Kidney (tissue), 14 donors: ENCODE measurements around the gene ADAMTS8. TPM values are rescaled to one million over a fixed set of nuclear protein-coding genes. Genes with fewer than 3 reads are reported as not detected.

Experiments used
- DNase-seq, 5 donors: peaks; one replicate each; pipeline ENCODE4 v3.0.0-alpha.2; 2013 to 2020
- FAIRE-seq: peaks from 2 replicates; lab custom pipeline; 2012; peaks lifted over from hg19 to GRCh38; lab: Jason Lieb, UNC
- H3K27ac ChIP-seq, 2 donors: one replicate each; pipeline ENCODE4 v1.7.0; 2013; ENCODE audit warnings: low read depth in 2 of 2, low read length in 2 of 2, inconsistent platforms in 1 of 2
- H3K27me3 ChIP-seq: one replicate; pipeline ENCODE4 v1.7.1; 2013; ENCODE audit warnings: low read length, inconsistent platforms; ENCODE audit not compliant: control insufficient read depth, insufficient read depth
- H3K36me3 ChIP-seq, 3 donors: one replicate each; pipeline versions ENCODE4 v1.7.0 to v1.7.1; 2013; ENCODE audit warnings: low read length in 3 of 3, control low read depth in 1 of 3, inconsistent platforms in 1 of 3; ENCODE audit not compliant: insufficient read depth in 3 of 3, control insufficient read depth in 2 of 3
- H3K4me1 ChIP-seq, 3 donors: one replicate each; pipeline versions ENCODE4 v1.7.0 to v1.7.1; 2013; ENCODE audit warnings: low read length in 3 of 3, inconsistent platforms in 1 of 3, low read depth in 1 of 3; ENCODE audit not compliant: control insufficient read depth in 2 of 3, insufficient read depth in 2 of 3
- H3K4me3 ChIP-seq, 3 donors: one replicate each; pipeline versions ENCODE4 v1.7.0 to v1.8.1; 2013; ENCODE audit warnings: low read length in 3 of 3, control low read depth in 1 of 3, inconsistent platforms in 1 of 3
- H3K9ac ChIP-seq, 3 donors: one replicate each; pipeline versions ENCODE4 v1.7.0 to v1.7.1; 2013; ENCODE audit warnings: low read length in 3 of 3, control low read depth in 1 of 3, inconsistent platforms in 1 of 3
- H3K9me3 ChIP-seq, 3 donors: one replicate each; pipeline versions ENCODE4 v1.7.0 to v1.7.1; 2013; ENCODE audit warnings: low read length in 3 of 3, control low read depth in 1 of 3, inconsistent platforms in 1 of 3; ENCODE audit not compliant: control insufficient read depth in 2 of 3, insufficient read depth in 1 of 3
- intact Hi-C: fragments of 100-400 bp; cut with DNase I; formaldehyde crosslinking; loops from one replicate; pipeline ENCODE4 v1.11.1; 2022
- polyA plus RNA-seq: library from polyadenylated mRNA; stranded (reverse); fragments of 350-450 nt; fragmentation: Illumina TruSeq; extraction: RNeasy Lipid Tissue Mini Kit (QIAGEN cat#74804); gene quantifications from one replicate; pipeline ENCODE4 v1.2.3, GENCODE V29; 2014; ENCODE audit warnings: low read depth, low replicate concordance; ENCODE audit not compliant: insufficient read depth
- total RNA-seq: library from RNA; stranded (reverse); fragmentation: NEBNext Ultra II Directional; extraction: Animal tissue kit (Norgen Biotek cat#: 25700); gene quantifications from one replicate; pipeline ENCODE4 v1.2.1, GENCODE V29; 2021
- TF ChIP-seq, protein P1 (sequence below): IDR thresholded peaks from 3 replicates; pipeline ENCODE4 v1.5.1; 2012; ENCODE audit warnings: mild to moderate bottlenecking, moderate library complexity, borderline replicate concordance; ENCODE audit not compliant: insufficient read depth; ENCODE audit errors: extremely low read depth
- donor health status: control.
- donor health status: control.
- donor health status: control.
- donor health status: control.
- donor health status: control.
- donor health status: DM: yes; HTN: yes; CAD: no.
- donor health status: Normal renal cell carcinoma (clear cell type).

Gene ADAMTS8
- total and polyA plus RNA-seq, 2 donors from 2014 or later, result 1.2 to 1.6 TPM

DNA sequence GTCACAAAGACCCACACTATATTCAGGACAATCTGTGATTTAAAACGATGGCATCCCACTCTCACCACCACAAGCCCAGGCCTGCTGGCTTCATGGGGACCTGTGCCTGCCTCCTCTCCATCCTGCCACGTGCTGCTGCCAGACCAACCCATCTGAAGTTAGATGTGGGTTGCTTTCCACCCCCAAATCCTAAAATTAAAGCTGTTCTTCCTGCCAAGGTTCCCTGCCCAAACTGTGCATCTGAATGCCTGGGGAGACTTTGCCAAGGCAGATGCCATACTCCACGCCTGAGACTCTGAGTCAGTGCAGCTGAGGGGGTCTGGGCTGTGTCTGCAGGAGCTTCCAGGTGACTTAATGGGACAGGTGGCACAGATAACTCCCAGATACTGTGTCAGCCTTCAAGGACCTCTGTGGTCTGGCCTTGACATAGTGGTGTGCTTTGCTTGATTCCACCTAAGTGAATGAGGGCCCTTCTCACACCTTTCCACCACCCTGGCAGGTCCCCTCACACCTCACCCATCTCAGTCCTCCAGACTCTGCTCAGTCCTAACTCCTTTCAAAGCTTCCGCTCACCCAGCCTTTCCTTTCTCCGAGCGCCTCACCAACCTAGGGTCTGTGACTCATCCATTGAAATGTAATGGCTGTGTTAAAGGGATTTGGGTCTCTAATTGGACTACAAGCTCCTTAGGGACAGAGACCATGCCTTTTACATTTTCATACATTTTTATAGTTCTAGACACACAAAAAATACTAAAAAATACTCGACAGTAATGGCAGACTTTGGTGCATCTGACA lies 18.6 kb downstream of the ADAMTS8 start:
- Histone ChIP-seq H3K36me3 (no peaks in the 10 kb centered on the region), H3K4me3 (no peak overlapping the region), H3K4me1 (no peaks in the 10 kb centered on the region), H3K27me3 (no peaks in the 10 kb centered on the region), H3K9me3 (no peaks in the 10 kb centered on the region), H3K9ac (no peak overlapping the region), H3K27ac (no peak overlapping the region)
- intact Hi-C loops, result no loop called here
- FAIRE-seq (no peak), DNase-seq (no peak)
- TF ChIP-seq, protein P1, sequence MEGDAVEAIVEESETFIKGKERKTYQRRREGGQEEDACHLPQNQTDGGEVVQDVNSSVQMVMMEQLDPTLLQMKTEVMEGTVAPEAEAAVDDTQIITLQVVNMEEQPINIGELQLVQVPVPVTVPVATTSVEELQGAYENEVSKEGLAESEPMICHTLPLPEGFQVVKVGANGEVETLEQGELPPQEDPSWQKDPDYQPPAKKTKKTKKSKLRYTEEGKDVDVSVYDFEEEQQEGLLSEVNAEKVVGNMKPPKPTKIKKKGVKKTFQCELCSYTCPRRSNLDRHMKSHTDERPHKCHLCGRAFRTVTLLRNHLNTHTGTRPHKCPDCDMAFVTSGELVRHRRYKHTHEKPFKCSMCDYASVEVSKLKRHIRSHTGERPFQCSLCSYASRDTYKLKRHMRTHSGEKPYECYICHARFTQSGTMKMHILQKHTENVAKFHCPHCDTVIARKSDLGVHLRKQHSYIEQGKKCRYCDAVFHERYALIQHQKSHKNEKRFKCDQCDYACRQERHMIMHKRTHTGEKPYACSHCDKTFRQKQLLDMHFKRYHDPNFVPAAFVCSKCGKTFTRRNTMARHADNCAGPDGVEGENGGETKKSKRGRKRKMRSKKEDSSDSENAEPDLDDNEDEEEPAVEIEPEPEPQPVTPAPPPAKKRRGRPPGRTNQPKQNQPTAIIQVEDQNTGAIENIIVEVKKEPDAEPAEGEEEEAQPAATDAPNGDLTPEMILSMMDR, result no peak

DNA sequence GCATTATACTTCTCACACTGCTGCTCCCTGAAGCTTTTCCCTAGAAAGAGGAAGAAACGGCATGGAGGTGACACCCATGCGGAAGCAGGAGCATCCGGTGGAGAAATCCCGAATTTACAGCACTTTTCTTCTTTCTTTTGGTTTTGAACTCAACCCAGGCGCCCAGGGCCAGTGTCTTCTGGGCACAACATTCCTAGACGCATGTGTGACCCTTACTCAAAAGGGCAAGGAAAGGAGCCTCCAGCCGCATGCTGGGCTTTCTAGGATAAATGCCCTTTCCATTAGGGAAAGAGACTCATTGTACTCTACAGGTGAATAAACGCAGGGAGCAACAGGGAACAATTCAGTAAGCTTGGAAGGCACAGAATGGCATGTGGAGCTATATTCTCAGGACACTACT lies 19.5 kb downstream of the ADAMTS8 start:
- no peaks in the 10 kb centered on the region for H3K27me3 ChIP-seq
- DNase-seq (no peak), FAIRE-seq (no peak)
- H3K9me3 ChIP-seq, result no peaks in the 10 kb centered on the region
- H3K4me3 ChIP-seq, result no peak overlapping the region
- H3K27ac ChIP-seq, result no peak overlapping the region
- TF ChIP-seq, protein P1, result no peak
- H3K36me3 ChIP-seq, result no peaks in the 10 kb centered on the region
- no peak overlapping the region for H3K9ac ChIP-seq
- intact Hi-C loops, result no loop called here
- H3K4me1 ChIP-seq, result peaks cover 0 to under 1% (median 0%) of the 10 kb centered on the region in 3 donors

DNA sequence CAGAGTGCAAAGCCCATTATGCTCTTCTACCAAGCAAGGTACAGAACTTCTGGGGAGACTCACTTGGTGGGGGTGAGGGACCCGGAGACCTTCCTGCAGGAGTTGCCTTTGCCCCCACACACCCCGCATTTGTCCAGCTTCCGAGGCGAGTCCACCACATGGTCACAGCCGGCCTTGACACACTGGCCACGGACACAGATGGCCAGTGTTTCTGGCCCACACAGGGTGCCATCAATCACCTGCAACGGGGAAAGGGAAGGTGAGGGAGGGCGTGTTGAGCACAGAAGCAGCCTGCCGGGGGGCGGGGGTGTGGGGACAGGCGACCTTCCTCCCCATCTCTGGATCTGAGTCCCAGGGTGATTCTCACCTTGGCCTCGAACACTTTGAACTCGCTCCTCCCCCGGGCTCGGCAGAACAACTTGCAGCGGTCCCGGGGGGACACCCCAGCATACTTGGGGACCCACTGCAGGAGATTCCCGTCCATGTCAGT lies 20.0 kb downstream of the ADAMTS8 start:
- H3K9me3 ChIP-seq, result no peaks in the 10 kb centered on the region
- no peaks in the 10 kb centered on the region for H3K36me3 ChIP-seq
- TF ChIP-seq, protein P1, result no peak
- peaks cover 0 to 3% (median 0%) of the 10 kb centered on the region in 3 donors for H3K4me1 ChIP-seq
- intact Hi-C loops, result no loop called here
- DNase-seq (no peak), FAIRE-seq (no peak)
- no peaks in the 10 kb centered on the region for H3K27me3 ChIP-seq
- H3K27ac ChIP-seq, result no peak overlapping the region
- no peak overlapping the region for H3K4me3 ChIP-seq
- H3K9ac ChIP-seq, result no peak overlapping the region
